ENCODE results near the gene NTM.
"Not testable (repeated sequence)": the region's sequence is repeated elsewhere in the genome, so short reads cannot be mapped to it uniquely, and the experiment has no call there.

Gene NTM

GRCh38 chr11:131464461-131464860 is 94.0 kb downstream of the NTM start:
- no peak for DNase-seq

GRCh38 chr11:131465039-131465438 is 94.6 kb downstream of the NTM start:
- DNase-seq, result no peak

GRCh38 chr11:131465746-131466145 is 95.3 kb downstream of the NTM start:
- DNase-seq, result no peak

GRCh38 chr11:131467645-131468394 is 97.4 kb downstream of the NTM start:
- DNase-seq, result peak; percentile 14

GRCh38 chr11:131468565-131468964 is 98.2 kb downstream of the NTM start:
- DNase-seq, result no peak

GRCh38 chr11:131470216-131470925 is 100.0 kb downstream of the NTM start:
- no peak for DNase-seq

- no peak for DNase-seq
These were observed 101.6 kb downstream of the NTM start for GRCh38 chr11:131471976-131472375.

GRCh38 chr11:131474947-131475346 is 104.5 kb downstream of the NTM start:
- no peak for DNase-seq

GRCh38 chr11:131476266-131476665 is 105.9 kb downstream of the NTM start:
- DNase-seq, result no peak

GRCh38 chr11:131478341-131478740 is 107.9 kb downstream of the NTM start:
- no peak for DNase-seq

GRCh38 chr11:131481303-131481702 is 110.9 kb downstream of the NTM start:
- DNase-seq, result peak; percentile 53

GRCh38 chr11:131481971-131482370 is 111.6 kb downstream of the NTM start:
- no peak for DNase-seq

- DNase-seq, result no peak
These were observed 113.0 kb downstream of the NTM start for GRCh38 chr11:131483453-131483852.

GRCh38 chr11:131483877-131484276 is 113.5 kb downstream of the NTM start:
- DNase-seq, result no peak

- peak; percentile 85 for DNase-seq
These were observed 115.7 kb downstream of the NTM start for GRCh38 chr11:131486100-131486499.

- no peak for DNase-seq
These were observed 116.7 kb downstream of the NTM start for GRCh38 chr11:131486937-131487635.

GRCh38 chr11:131488238-131488637 is 117.8 kb downstream of the NTM start:
- DNase-seq, result no peak

GRCh38 chr11:131491503-131491902 is 121.1 kb downstream of the NTM start:
- peak; percentile 47 for DNase-seq

- DNase-seq, result no peak
These were observed 125.0 kb downstream of the NTM start for GRCh38 chr11:131495423-131495822.

GRCh38 chr11:131497686-131498085 is 127.3 kb downstream of the NTM start:
- not testable (repeated sequence) for DNase-seq

- no peak for DNase-seq
These were observed 128.3 kb downstream of the NTM start for GRCh38 chr11:131498631-131499160.

GRCh38 chr11:131499199-131499598 is 128.8 kb downstream of the NTM start:
- no peak for DNase-seq

GRCh38 chr11:131503017-131503416 is 132.6 kb downstream of the NTM start:
- no peak for DNase-seq
